ENCODE results near the gene MEGF11.

Gene MEGF11

GRCh38 chr15:66229790-66230465 is 23.6 kb downstream of the MEGF11 start:
- no peak overlapping the region for H3K4me3 ChIP-seq (ENCODE audit: low read length)
- H3K27me3 ChIP-seq (ENCODE audit: insufficient read depth, low read length), result peaks cover 4% of the 10 kb centered on the region
- no peak overlapping the region for H2AFZ ChIP-seq (ENCODE audit: low read depth, low read length)
- H3K4me1 ChIP-seq (ENCODE audit: insufficient read depth, low read length), result no peaks in the 10 kb centered on the region
- H3K9me3 ChIP-seq (ENCODE audit: low read length), result peaks cover 4% of the 10 kb centered on the region
- H3K36me3 ChIP-seq (ENCODE audit: insufficient read depth, low read length), result no peaks in the 10 kb centered on the region

GRCh38 chr15:66228807-66229735 is 24.5 kb downstream of the MEGF11 start:
- no peak overlapping the region for H2AFZ ChIP-seq (ENCODE audit: low read depth, low read length)
- H3K36me3 ChIP-seq (ENCODE audit: insufficient read depth, low read length), result no peaks in the 10 kb centered on the region
- peaks cover 4% of the 10 kb centered on the region for H3K27me3 ChIP-seq (ENCODE audit: insufficient read depth, low read length)
- H3K9me3 ChIP-seq (ENCODE audit: low read length), result peaks cover 4% of the 10 kb centered on the region
- H3K4me3 ChIP-seq (ENCODE audit: low read length), result no peak overlapping the region
- H3K4me1 ChIP-seq (ENCODE audit: insufficient read depth, low read length), result no peaks in the 10 kb centered on the region

- H3K4me3 ChIP-seq (ENCODE audit: low read length), result no peak overlapping the region
- no peak overlapping the region for H2AFZ ChIP-seq (ENCODE audit: low read depth, low read length)
- H3K36me3 ChIP-seq (ENCODE audit: insufficient read depth, low read length), result no peaks in the 10 kb centered on the region
- H3K9me3 ChIP-seq (ENCODE audit: low read length), result peaks cover 4% of the 10 kb centered on the region
- peaks cover 11% of the 10 kb centered on the region for H3K27me3 ChIP-seq (ENCODE audit: insufficient read depth, low read length)
- no peaks in the 10 kb centered on the region for H3K4me1 ChIP-seq (ENCODE audit: insufficient read depth, low read length)
Observed at GRCh38 chr15:66226736-66227135, 26.8 kb downstream of the MEGF11 start.

GRCh38 chr15:66225656-66226274 is 27.8 kb downstream of the MEGF11 start:
- H2AFZ ChIP-seq (ENCODE audit: low read depth, low read length), result no peak overlapping the region
- H3K4me1 ChIP-seq (ENCODE audit: insufficient read depth, low read length), result no peaks in the 10 kb centered on the region
- H3K4me3 ChIP-seq (ENCODE audit: low read length), result no peak overlapping the region
- peaks cover 19% of the 10 kb centered on the region for H3K27me3 ChIP-seq (ENCODE audit: insufficient read depth, low read length)
- H3K9me3 ChIP-seq (ENCODE audit: low read length), result peaks cover 4% of the 10 kb centered on the region
- no peaks in the 10 kb centered on the region for H3K36me3 ChIP-seq (ENCODE audit: insufficient read depth, low read length)

GRCh38 chr15:66224946-66225345 is 28.6 kb downstream of the MEGF11 start:
- Histone ChIP-seq H3K4me1 (ENCODE audit: insufficient read depth, low read length) (no peaks in the 10 kb centered on the region), H3K27me3 (ENCODE audit: insufficient read depth, low read length) (peaks cover 19% of the 10 kb centered on the region), H3K4me3 (ENCODE audit: low read length) (no peak overlapping the region), H3K36me3 (ENCODE audit: insufficient read depth, low read length) (no peaks in the 10 kb centered on the region), H3K9me3 (ENCODE audit: low read length) (peaks cover 4% of the 10 kb centered on the region), H2AFZ (ENCODE audit: low read depth, low read length) (no peak overlapping the region)

GRCh38 chr15:66222273-66223198 is 31.0 kb downstream of the MEGF11 start:
- H2AFZ ChIP-seq (ENCODE audit: low read depth, low read length), result no peak overlapping the region
- H3K4me1 ChIP-seq (ENCODE audit: insufficient read depth, low read length), result no peaks in the 10 kb centered on the region
- H3K27me3 ChIP-seq (ENCODE audit: insufficient read depth, low read length), result peaks cover 26% of the 10 kb centered on the region

GRCh38 chr15:66221126-66221525 is 32.4 kb downstream of the MEGF11 start:
- Histone ChIP-seq H3K9me3 (ENCODE audit: low read length) (no peaks in the 10 kb centered on the region), H3K4me3 (ENCODE audit: low read length) (no peak overlapping the region), H3K27me3 (ENCODE audit: insufficient read depth, low read length) (peaks cover 22% of the 10 kb centered on the region), H2AFZ (ENCODE audit: low read depth, low read length) (no peak overlapping the region), H3K4me1 (ENCODE audit: insufficient read depth, low read length) (no peaks in the 10 kb centered on the region), H3K36me3 (ENCODE audit: insufficient read depth, low read length) (no peaks in the 10 kb centered on the region)

More at GRCh38 chr15:66222273-66223198, 31.0 kb downstream of the MEGF11 start:
- Histone ChIP-seq H3K36me3 (ENCODE audit: insufficient read depth, low read length) (no peaks in the 10 kb centered on the region), H3K9me3 (ENCODE audit: low read length) (no peaks in the 10 kb centered on the region), H3K4me3 (ENCODE audit: low read length) (no peak overlapping the region)

- Histone ChIP-seq H2AFZ (ENCODE audit: low read depth, low read length) (no peak overlapping the region), H3K36me3 (ENCODE audit: insufficient read depth, low read length) (no peaks in the 10 kb centered on the region), H3K4me1 (ENCODE audit: insufficient read depth, low read length) (no peaks in the 10 kb centered on the region), H3K9me3 (ENCODE audit: low read length) (no peaks in the 10 kb centered on the region), H3K27me3 (ENCODE audit: insufficient read depth, low read length) (peaks cover 22% of the 10 kb centered on the region), H3K4me3 (ENCODE audit: low read length) (no peak overlapping the region)
Observed at GRCh38 chr15:66220601-66221000, 32.9 kb downstream of the MEGF11 start.

GRCh38 chr15:66219339-66219738 is 34.2 kb downstream of the MEGF11 start:
- no peak overlapping the region for H2AFZ ChIP-seq (ENCODE audit: low read depth, low read length)
- no peaks in the 10 kb centered on the region for H3K9me3 ChIP-seq (ENCODE audit: low read length)
- no peaks in the 10 kb centered on the region for H3K4me1 ChIP-seq (ENCODE audit: insufficient read depth, low read length)
- H3K4me3 ChIP-seq (ENCODE audit: low read length), result no peak overlapping the region
- H3K27me3 ChIP-seq (ENCODE audit: insufficient read depth, low read length), result peaks cover 26% of the 10 kb centered on the region
- H3K36me3 ChIP-seq (ENCODE audit: insufficient read depth, low read length), result no peaks in the 10 kb centered on the region

GRCh38 chr15:66216806-66217205 is 36.7 kb downstream of the MEGF11 start:
- H3K27me3 ChIP-seq (ENCODE audit: insufficient read depth, low read length), result peaks cover 22% of the 10 kb centered on the region
- no peak overlapping the region for H3K4me3 ChIP-seq (ENCODE audit: low read length)
- no peaks in the 10 kb centered on the region for H3K9me3 ChIP-seq (ENCODE audit: low read length)
- no peaks in the 10 kb centered on the region for H3K4me1 ChIP-seq (ENCODE audit: insufficient read depth, low read length)
- no peak overlapping the region for H2AFZ ChIP-seq (ENCODE audit: low read depth, low read length)
- no peaks in the 10 kb centered on the region for H3K36me3 ChIP-seq (ENCODE audit: insufficient read depth, low read length)

- H3K27me3 ChIP-seq (ENCODE audit: insufficient read depth, low read length), result peaks cover 14% of the 10 kb centered on the region
- H2AFZ ChIP-seq (ENCODE audit: low read depth, low read length), result no peak overlapping the region
- no peak overlapping the region for H3K4me3 ChIP-seq (ENCODE audit: low read length)
- no peaks in the 10 kb centered on the region for H3K9me3 ChIP-seq (ENCODE audit: low read length)
- H3K36me3 ChIP-seq (ENCODE audit: insufficient read depth, low read length), result no peaks in the 10 kb centered on the region
- no peaks in the 10 kb centered on the region for H3K4me1 ChIP-seq (ENCODE audit: insufficient read depth, low read length)
Observed at GRCh38 chr15:66215811-66216210, 37.7 kb downstream of the MEGF11 start.

GRCh38 chr15:66214246-66214645 is 39.3 kb downstream of the MEGF11 start:
- Histone ChIP-seq H3K9me3 (ENCODE audit: low read length) (no peaks in the 10 kb centered on the region), H3K36me3 (ENCODE audit: insufficient read depth, low read length) (no peaks in the 10 kb centered on the region), H2AFZ (ENCODE audit: low read depth, low read length) (no peak overlapping the region), H3K4me1 (ENCODE audit: insufficient read depth, low read length) (no peaks in the 10 kb centered on the region), H3K27me3 (ENCODE audit: insufficient read depth, low read length) (peaks cover 14% of the 10 kb centered on the region), H3K4me3 (ENCODE audit: low read length) (no peak overlapping the region)

Measured in neuron (in vitro differentiated cells).